Neural cell (in vitro differentiated cells): ENCODE results near the gene DTX3L. TPM values are rescaled to one million over a fixed set of nuclear protein-coding genes. Genes with fewer than 3 reads are reported as not detected.

Experiments used
- H2AFZ ChIP-seq: fragments of 200-600, 300-800 bp; sonication (generic), shearing (Covaris generic); 2 replicates; pipeline ENCODE4 v1.6.0; 2014; ENCODE audit warnings: low read depth, mild to moderate bottlenecking, antibody characterized with exemption, low read length, moderate library complexity
- H3F3A ChIP-seq: fragments of 200-600 bp; shearing (Covaris generic); 2 replicates; pipeline ENCODE4 v1.6.1; 2016; ENCODE audit warnings: mild to moderate bottlenecking, moderate library complexity, mixed read lengths, antibody characterized with exemption, low read length; ENCODE audit not compliant: insufficient read depth, poor library complexity, severe bottlenecking
- H3K27ac ChIP-seq: fragments of 200-600, 300-800 bp; sonication (generic), shearing (Covaris generic); 2 replicates; pipeline ENCODE4 v1.5.1; 2014; ENCODE audit warnings: mild to moderate bottlenecking, low read length, moderate library complexity
- H3K27me3 ChIP-seq: fragments of 300-800, 200-600 bp; sonication (generic), shearing (Covaris generic); 2 replicates; pipeline ENCODE4 v1.6.0; 2014; ENCODE audit warnings: mild to moderate bottlenecking, low read depth, low read length, moderate library complexity; ENCODE audit not compliant: insufficient read depth
- H3K36me3 ChIP-seq: fragments of 300-800, 200-600 bp; sonication (generic), shearing (Covaris generic); 2 replicates; pipeline ENCODE4 v1.5.1; 2014; ENCODE audit warnings: mild to moderate bottlenecking, antibody characterized with exemption, low read length, moderate library complexity; ENCODE audit not compliant: insufficient read depth
- H3K4me2 ChIP-seq: fragments of 300-800, 200-600 bp; sonication (generic), shearing (Covaris generic); 2 replicates; pipeline ENCODE4 v1.6.0; 2014; ENCODE audit warnings: mild to moderate bottlenecking, low read length
- H3K4me3 ChIP-seq: fragments of 300-800, 200-600 bp; sonication (generic), shearing (Covaris generic); 2 replicates; pipeline ENCODE4 v1.5.1; 2014; ENCODE audit warnings: mild to moderate bottlenecking, low read length, moderate library complexity
- H3K79me2 ChIP-seq: fragments of 200-600 bp; shearing (Covaris generic); replicated peaks from 2 replicates; pipeline ENCODE4 v1.6.0; 2014; ENCODE audit warnings: mild to moderate bottlenecking, low read length, moderate library complexity; ENCODE audit not compliant: insufficient read depth
- H3K9ac ChIP-seq: fragments of 300-800, 200-600 bp; sonication (generic), shearing (Covaris generic); 2 replicates; pipeline ENCODE4 v1.6.1; 2016; ENCODE audit warnings: mild to moderate bottlenecking, low read length, mixed read lengths
- H3K9me2 ChIP-seq: fragments of 200-600 bp; shearing (Covaris generic); 2 replicates; pipeline ENCODE4 v1.6.1; 2016; ENCODE audit warnings: mild to moderate bottlenecking, low read length, mixed read lengths; ENCODE audit not compliant: insufficient read depth
- H3K9me3 ChIP-seq: fragments of 200-600, 300-800 bp; sonication (generic), shearing (Covaris generic); 2 replicates; pipeline ENCODE4 v1.6.1; 2016; ENCODE audit warnings: mild to moderate bottlenecking, mixed run types, low read length, moderate library complexity, mixed read lengths
- H4K20me1 ChIP-seq: fragments of 200-600 bp; shearing (Covaris generic); 2 replicates; pipeline ENCODE4 v1.6.1; 2016; ENCODE audit warnings: mild to moderate bottlenecking, mixed run types; ENCODE audit not compliant: insufficient read depth
- CTCF ChIP-seq: fragments of 450-650 bp; IDR thresholded peaks from 2 replicates; pipeline ENCODE4 v1.5.1; 2014; ENCODE audit warnings: antibody characterized with exemption, mild to moderate bottlenecking, moderate library complexity; ENCODE audit not compliant: poor library complexity, severe bottlenecking
- EP300 ChIP-seq: fragments of 450-650 bp; conservative IDR thresholded peaks from 2 replicates; pipeline ENCODE4 v1.6.1; 2014; ENCODE audit warnings: antibody characterized with exemption, mild to moderate bottlenecking, moderate library complexity; ENCODE audit not compliant: poor library complexity, severe bottlenecking
- EZH2 ChIP-seq: fragments of 200-600, 300-800 bp; shearing (Covaris generic), sonication (generic); IDR thresholded peaks from 2 replicates; pipeline ENCODE4 v1.6.1; 2014; ENCODE audit warnings: antibody characterized with exemption, low read length, borderline replicate concordance, mild to moderate bottlenecking; ENCODE audit not compliant: insufficient read depth, poor library complexity, severe bottlenecking
- MXI1 ChIP-seq: fragments of 450-650 bp; conservative IDR thresholded peaks from 2 replicates; pipeline ENCODE4 v1.6.1; 2014; ENCODE audit warnings: antibody characterized with exemption, mild to moderate bottlenecking; ENCODE audit not compliant: poor library complexity, severe bottlenecking
- POLR2AphosphoS5 ChIP-seq: IDR thresholded peaks from 2 replicates; pipeline ENCODE4 v1.6.1; 2012
- RAD21 ChIP-seq: fragments of 450-650 bp; conservative IDR thresholded peaks from 2 replicates; pipeline ENCODE4 v1.6.1; 2014; ENCODE audit warnings: antibody characterized with exemption, mild to moderate bottlenecking, moderate library complexity
- SMC3 ChIP-seq: fragments of 450-650 bp; conservative IDR thresholded peaks from 2 replicates; pipeline ENCODE4 v1.6.1; 2014; ENCODE audit warnings: antibody characterized with exemption, mild to moderate bottlenecking, moderate library complexity; ENCODE audit not compliant: poor library complexity
- TAF1 ChIP-seq: IDR thresholded peaks from 2 replicates; pipeline ENCODE4 v1.6.1; 2012; ENCODE audit warnings: low read depth
- polyA plus RNA-seq: library from polyadenylated mRNA; depleted of rRNA; stranded (reverse); fragments of >200 nt; gene quantifications from 2 replicates; pipeline ENCODE4 v1.2.3, GENCODE V29; 2014
- TF ChIP-seq, protein P1 (sequence below): IDR thresholded peaks from 2 replicates; pipeline ENCODE4 v1.6.1; 2012; ENCODE audit warnings: borderline replicate concordance

Gene DTX3L
- polyA plus RNA-seq, 1 donor from 2014 or later: not detected

DNA sequence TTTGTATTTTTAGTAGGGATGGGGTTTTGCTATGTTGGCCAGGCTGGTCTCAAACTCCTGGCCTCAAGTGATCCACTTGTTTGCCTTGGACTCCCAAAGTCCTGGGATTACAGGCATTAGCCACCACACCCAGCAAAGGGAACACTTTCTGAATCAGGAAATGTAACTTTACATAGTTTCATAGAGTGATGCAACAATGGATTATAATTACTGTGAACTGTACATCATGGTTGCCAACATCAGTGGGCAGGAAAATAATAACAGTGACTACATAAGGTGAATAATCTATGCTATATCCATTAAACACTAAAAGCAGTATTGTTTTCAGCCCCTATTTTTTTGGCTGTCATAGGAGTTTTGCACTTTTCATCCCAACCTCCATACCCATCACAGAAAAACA is 44.4 kb upstream of the DTX3L start:
- Histone ChIP-seq H3K27me3 (no peaks in the 10 kb centered on the region), H3K9me3 (no peaks in the 10 kb centered on the region), H3K4me3 (no peak overlapping the region), H4K20me1 (no peaks in the 10 kb centered on the region), H3K36me3 (no peaks in the 10 kb centered on the region), H3K27ac (no peak overlapping the region), H3K9ac (no peak overlapping the region), H2AFZ (no peak overlapping the region), H3F3A (no peaks in the 10 kb centered on the region), H3K9me2 (no peaks in the 10 kb centered on the region), H3K4me2 (no peak overlapping the region), H3K79me2 (no peaks in the 10 kb centered on the region)
- no peak for TF ChIP-seq CTCF
- no peak for TF ChIP-seq RAD21
- TF ChIP-seq MXI1: no peak

DNA sequence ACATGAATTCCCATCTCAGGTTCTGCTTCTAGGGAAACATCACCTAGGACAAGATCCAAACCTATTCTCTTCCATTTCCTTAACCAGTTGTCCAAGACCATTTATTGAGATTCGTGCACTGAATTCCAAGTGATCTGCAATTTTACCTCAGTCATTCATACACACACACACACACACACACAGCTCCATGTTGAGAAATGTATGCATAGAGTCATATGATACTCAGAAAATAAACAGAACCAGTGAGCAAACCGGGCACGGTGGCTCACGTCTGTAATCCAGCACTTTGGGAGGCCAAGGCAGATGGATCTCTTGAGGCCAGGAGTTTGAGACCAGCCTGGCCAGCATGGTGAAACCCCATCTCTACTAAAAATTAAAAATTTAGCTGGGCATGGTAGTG is 43.3 kb upstream of the DTX3L start:
- H3K4me2 ChIP-seq: no peak overlapping the region
- H3K36me3 ChIP-seq: no peaks in the 10 kb centered on the region
- no peaks in the 10 kb centered on the region for H3K79me2 ChIP-seq
- TF ChIP-seq, protein P1, sequence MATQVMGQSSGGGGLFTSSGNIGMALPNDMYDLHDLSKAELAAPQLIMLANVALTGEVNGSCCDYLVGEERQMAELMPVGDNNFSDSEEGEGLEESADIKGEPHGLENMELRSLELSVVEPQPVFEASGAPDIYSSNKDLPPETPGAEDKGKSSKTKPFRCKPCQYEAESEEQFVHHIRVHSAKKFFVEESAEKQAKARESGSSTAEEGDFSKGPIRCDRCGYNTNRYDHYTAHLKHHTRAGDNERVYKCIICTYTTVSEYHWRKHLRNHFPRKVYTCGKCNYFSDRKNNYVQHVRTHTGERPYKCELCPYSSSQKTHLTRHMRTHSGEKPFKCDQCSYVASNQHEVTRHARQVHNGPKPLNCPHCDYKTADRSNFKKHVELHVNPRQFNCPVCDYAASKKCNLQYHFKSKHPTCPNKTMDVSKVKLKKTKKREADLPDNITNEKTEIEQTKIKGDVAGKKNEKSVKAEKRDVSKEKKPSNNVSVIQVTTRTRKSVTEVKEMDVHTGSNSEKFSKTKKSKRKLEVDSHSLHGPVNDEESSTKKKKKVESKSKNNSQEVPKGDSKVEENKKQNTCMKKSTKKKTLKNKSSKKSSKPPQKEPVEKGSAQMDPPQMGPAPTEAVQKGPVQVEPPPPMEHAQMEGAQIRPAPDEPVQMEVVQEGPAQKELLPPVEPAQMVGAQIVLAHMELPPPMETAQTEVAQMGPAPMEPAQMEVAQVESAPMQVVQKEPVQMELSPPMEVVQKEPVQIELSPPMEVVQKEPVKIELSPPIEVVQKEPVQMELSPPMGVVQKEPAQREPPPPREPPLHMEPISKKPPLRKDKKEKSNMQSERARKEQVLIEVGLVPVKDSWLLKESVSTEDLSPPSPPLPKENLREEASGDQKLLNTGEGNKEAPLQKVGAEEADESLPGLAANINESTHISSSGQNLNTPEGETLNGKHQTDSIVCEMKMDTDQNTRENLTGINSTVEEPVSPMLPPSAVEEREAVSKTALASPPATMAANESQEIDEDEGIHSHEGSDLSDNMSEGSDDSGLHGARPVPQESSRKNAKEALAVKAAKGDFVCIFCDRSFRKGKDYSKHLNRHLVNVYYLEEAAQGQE: no peak
- TF ChIP-seq EZH2 (no peak), EP300 (no peak), TAF1 (no peak), RAD21 (no peak), SMC3 (no peak), CTCF (no peak), MXI1 (no peak), POLR2AphosphoS5 (no peak)
- no peak overlapping the region for H2AFZ ChIP-seq
- H3F3A ChIP-seq: no peaks in the 10 kb centered on the region
- no peaks in the 10 kb centered on the region for H3K9me3 ChIP-seq
- no peak overlapping the region for H3K27ac ChIP-seq
- H4K20me1 ChIP-seq: no peaks in the 10 kb centered on the region
- H3K4me3 ChIP-seq: no peak overlapping the region
- no peaks in the 10 kb centered on the region for H3K9me2 ChIP-seq
- H3K9ac ChIP-seq: no peak overlapping the region
- H3K27me3 ChIP-seq: no peaks in the 10 kb centered on the region
